Measurements from ENCODE around the gene ATG4B.

ATG4B gene

DNA sequence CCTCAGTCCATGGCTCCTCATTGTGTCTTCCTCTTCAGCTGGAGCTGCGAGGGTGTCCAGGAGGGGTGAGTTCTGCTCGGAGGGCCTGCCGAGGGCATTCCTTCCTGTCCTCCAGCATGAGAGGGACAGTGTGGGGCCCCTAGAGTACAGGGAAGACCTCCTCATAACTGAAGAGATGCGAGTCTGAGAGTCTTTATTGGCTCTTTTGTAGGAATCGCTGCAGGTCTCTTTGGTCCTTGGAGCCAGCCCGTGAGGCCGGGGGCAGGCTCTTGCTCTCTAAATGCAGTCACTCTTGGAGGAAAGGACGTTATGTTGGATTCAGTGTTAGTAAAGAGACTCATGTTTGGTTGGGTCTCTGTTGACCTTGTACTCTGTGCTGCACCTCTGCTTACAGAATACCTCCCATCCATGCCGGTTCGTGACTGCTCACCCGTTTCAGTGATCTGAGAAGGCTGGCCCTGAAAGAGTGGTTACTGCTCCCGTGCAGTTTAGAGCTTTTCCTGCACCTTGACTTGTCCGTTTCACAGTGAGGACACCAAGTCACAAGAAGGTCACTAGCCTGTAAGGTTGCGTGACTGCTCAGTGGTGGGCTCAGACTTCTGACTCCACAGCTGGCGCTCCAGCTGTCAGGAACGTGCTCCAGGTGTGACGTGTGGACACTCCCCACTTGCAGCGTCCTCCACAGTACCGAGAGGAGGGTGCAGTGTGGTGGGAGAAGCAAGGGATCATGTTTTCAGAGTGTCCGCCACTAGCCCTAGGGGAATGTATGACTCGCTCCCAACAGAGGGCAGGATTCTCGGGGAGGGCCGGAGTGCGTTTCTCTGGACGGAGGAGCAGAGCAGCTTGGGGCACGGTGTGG, 7.8 kb downstream of the ATG4B start (continued):
- TF ChIP-seq, protein P1, sequence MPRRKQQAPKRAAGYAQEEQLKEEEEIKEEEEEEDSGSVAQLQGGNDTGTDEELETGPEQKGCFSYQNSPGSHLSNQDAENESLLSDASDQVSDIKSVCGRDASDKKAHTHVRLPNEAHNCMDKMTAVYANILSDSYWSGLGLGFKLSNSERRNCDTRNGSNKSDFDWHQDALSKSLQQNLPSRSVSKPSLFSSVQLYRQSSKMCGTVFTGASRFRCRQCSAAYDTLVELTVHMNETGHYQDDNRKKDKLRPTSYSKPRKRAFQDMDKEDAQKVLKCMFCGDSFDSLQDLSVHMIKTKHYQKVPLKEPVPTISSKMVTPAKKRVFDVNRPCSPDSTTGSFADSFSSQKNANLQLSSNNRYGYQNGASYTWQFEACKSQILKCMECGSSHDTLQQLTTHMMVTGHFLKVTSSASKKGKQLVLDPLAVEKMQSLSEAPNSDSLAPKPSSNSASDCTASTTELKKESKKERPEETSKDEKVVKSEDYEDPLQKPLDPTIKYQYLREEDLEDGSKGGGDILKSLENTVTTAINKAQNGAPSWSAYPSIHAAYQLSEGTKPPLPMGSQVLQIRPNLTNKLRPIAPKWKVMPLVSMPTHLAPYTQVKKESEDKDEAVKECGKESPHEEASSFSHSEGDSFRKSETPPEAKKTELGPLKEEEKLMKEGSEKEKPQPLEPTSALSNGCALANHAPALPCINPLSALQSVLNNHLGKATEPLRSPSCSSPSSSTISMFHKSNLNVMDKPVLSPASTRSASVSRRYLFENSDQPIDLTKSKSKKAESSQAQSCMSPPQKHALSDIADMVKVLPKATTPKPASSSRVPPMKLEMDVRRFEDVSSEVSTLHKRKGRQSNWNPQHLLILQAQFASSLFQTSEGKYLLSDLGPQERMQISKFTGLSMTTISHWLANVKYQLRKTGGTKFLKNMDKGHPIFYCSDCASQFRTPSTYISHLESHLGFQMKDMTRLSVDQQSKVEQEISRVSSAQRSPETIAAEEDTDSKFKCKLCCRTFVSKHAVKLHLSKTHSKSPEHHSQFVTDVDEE (CRISPR knock-in tag; IDR thresholded peaks at IDR 0.05): no peak
- no peak for TF ChIP-seq CSDC2 (CRISPR knock-in tag; IDR thresholded peaks at IDR 0.05)
- TF ChIP-seq SNAI2 (CRISPR knock-in tag; IDR thresholded peaks at IDR 0.05): no peak
- no peak for TF ChIP-seq ZNF8 (CRISPR knock-in tag; IDR thresholded peaks at IDR 0.05)
- TF ChIP-seq ISL1 (CRISPR knock-in tag; IDR thresholded peaks at IDR 0.05): no peak
- TF ChIP-seq ESRRG (CRISPR knock-in tag; IDR thresholded peaks at IDR 0.05): no peak

DNA sequence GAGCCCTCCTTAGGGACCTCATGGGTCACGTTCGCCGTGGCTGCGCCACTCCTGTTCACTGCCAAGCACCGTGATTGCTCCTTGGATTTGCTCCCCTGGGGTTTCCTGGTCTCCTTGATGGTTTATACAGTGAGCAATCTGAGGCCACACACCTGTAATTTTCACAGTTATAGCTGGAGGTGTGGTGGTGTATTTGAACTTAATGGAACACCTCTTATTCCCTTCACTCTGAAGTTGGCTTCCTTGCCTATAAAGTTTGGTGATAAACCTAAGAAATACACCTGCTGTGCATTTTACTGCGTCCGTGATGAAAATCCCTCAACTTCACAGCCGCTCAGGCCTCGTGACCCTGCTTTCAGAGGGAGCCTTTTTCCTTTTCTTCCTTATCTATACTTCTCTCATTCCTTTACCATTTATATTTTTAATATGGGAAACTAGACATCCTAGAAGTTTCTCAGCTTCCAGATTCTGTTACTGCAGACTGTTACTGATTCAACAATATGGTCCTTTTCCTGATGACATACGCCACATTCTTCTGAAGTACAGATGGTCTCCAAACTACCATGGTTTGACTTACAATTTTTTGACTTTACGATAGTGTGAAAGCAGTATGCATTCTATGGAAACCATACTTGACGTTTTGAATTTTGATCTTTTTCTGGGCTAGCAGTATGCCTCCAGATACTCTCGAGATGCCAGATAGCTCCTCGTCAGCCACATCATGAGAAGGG, 8.6 kb downstream of the ATG4B start:
- ATAC-seq: no peak
- TF ChIP-seq ARNTL (CRISPR knock-in tag; IDR thresholded peaks at IDR 0.05; ENCODE audit: borderline replicate concordance, low read depth) (no peak), TOX (CRISPR knock-in tag; IDR thresholded peaks at IDR 0.05; ENCODE audit: borderline replicate concordance) (no peak), ZNF8 (CRISPR knock-in tag; IDR thresholded peaks at IDR 0.05) (no peak), ESRRG (CRISPR knock-in tag; IDR thresholded peaks at IDR 0.05) (no peak), ZC3H10 (CRISPR knock-in tag; IDR thresholded peaks at IDR 0.05) (no peak), PPARA (CRISPR knock-in tag; IDR thresholded peaks at IDR 0.05; ENCODE audit: borderline replicate concordance) (no peak), ISL1 (CRISPR knock-in tag; IDR thresholded peaks at IDR 0.05) (no peak), ZFP3 (CRISPR knock-in tag; IDR thresholded peaks at IDR 0.05) (no peak), GLIS3 (CRISPR knock-in tag; IDR thresholded peaks at IDR 0.05) (no peak)
- TF ChIP-seq, protein P2, sequence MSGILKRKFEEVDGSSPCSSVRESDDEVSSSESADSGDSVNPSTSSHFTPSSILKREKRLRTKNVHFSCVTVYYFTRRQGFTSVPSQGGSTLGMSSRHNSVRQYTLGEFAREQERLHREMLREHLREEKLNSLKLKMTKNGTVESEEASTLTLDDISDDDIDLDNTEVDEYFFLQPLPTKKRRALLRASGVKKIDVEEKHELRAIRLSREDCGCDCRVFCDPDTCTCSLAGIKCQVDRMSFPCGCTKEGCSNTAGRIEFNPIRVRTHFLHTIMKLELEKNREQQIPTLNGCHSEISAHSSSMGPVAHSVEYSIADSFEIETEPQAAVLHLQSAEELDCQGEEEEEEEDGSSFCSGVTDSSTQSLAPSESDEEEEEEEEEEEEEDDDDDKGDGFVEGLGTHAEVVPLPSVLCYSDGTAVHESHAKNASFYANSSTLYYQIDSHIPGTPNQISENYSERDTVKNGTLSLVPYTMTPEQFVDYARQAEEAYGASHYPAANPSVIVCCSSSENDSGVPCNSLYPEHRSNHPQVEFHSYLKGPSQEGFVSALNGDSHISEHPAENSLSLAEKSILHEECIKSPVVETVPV (CRISPR knock-in tag; IDR thresholded peaks at IDR 0.05): no peak
- TF ChIP-seq, protein P3, sequence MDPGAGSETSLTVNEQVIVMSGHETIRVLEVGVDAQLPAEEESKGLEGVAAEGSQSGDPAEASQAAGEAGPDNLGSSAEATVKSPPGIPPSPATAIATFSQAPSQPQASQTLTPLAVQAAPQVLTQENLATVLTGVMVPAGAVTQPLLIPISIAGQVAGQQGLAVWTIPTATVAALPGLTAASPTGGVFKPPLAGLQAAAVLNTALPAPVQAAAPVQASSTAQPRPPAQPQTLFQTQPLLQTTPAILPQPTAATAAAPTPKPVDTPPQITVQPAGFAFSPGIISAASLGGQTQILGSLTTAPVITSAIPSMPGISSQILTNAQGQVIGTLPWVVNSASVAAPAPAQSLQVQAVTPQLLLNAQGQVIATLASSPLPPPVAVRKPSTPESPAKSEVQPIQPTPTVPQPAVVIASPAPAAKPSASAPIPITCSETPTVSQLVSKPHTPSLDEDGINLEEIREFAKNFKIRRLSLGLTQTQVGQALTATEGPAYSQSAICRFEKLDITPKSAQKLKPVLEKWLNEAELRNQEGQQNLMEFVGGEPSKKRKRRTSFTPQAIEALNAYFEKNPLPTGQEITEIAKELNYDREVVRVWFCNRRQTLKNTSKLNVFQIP (CRISPR knock-in tag; IDR thresholded peaks at IDR 0.05; ENCODE audit: borderline replicate concordance, low read depth): no peak

DNA sequence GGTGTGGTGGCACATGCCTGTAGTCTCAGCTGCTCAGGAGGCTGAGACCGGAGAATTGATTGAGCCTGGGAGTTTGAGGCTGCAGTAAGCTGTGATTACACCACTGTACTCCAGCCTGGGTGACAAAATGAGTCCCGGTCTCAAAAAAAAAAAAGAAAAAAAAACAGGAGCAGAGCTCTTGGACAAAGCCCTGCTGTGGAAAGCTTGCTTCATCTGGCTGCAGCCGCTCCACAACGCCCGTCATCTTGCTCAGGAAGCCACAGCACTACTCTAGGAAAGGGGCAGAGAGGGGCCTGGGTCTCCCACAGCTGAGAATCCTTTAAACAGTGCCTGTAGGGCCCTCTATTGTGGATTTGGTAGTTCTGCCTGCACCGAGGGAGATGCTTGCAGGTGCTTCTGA, 11.0 kb downstream of the ATG4B start:
- no peak for TF ChIP-seq ESRRG (CRISPR knock-in tag; IDR thresholded peaks at IDR 0.05)
- TF ChIP-seq, protein P1 (CRISPR knock-in tag; IDR thresholded peaks at IDR 0.05): no peak
- TF ChIP-seq, protein P4, sequence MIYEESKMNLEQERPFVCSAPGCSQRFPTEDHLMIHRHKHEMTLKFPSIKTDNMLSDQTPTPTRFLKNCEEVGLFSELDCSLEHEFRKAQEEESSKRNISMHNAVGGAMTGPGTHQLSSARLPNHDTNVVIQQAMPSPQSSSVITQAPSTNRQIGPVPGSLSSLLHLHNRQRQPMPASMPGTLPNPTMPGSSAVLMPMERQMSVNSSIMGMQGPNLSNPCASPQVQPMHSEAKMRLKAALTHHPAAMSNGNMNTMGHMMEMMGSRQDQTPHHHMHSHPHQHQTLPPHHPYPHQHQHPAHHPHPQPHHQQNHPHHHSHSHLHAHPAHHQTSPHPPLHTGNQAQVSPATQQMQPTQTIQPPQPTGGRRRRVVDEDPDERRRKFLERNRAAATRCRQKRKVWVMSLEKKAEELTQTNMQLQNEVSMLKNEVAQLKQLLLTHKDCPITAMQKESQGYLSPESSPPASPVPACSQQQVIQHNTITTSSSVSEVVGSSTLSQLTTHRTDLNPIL (CRISPR knock-in tag; IDR thresholded peaks at IDR 0.05; ENCODE audit: low read depth): no peak
- no peak for TF ChIP-seq ZNF8 (CRISPR knock-in tag; IDR thresholded peaks at IDR 0.05)
- TF ChIP-seq, protein P5, sequence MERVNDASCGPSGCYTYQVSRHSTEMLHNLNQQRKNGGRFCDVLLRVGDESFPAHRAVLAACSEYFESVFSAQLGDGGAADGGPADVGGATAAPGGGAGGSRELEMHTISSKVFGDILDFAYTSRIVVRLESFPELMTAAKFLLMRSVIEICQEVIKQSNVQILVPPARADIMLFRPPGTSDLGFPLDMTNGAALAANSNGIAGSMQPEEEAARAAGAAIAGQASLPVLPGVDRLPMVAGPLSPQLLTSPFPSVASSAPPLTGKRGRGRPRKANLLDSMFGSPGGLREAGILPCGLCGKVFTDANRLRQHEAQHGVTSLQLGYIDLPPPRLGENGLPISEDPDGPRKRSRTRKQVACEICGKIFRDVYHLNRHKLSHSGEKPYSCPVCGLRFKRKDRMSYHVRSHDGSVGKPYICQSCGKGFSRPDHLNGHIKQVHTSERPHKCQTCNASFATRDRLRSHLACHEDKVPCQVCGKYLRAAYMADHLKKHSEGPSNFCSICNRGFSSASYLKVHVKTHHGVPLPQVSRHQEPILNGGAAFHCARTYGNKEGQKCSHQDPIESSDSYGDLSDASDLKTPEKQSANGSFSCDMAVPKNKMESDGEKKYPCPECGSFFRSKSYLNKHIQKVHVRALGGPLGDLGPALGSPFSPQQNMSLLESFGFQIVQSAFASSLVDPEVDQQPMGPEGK (CRISPR knock-in tag; IDR thresholded peaks at IDR 0.05; ENCODE audit: borderline replicate concordance): no peak
- no peak for TF ChIP-seq OSR1 (CRISPR knock-in tag; IDR thresholded peaks at IDR 0.05)
- TF ChIP-seq BACH2 (CRISPR knock-in tag; IDR thresholded peaks at IDR 0.05; ENCODE audit: borderline replicate concordance): no peak
- TF ChIP-seq ZNF565 (CRISPR knock-in tag; conservative IDR thresholded peaks at IDR 0.05; ENCODE audit: low read depth): no peak
- ATAC-seq: no peak

Measured in SK-N-SH treated with all-trans-retinoic acid at 6 μM for 48 hours (cell line).